HG03045 (cell line): ENCODE measurements around the gene CASZ1.

Experiments used
- ATAC-seq: cut with Tn5 transposase; IDR thresholded peaks from one replicate; pipeline ENCODE4 v1.9.1; 2021; ENCODE audit warnings: mild to moderate bottlenecking, moderate library complexity; ENCODE audit not compliant: unreplicated experiment

The CASZ1 gene, protein sequence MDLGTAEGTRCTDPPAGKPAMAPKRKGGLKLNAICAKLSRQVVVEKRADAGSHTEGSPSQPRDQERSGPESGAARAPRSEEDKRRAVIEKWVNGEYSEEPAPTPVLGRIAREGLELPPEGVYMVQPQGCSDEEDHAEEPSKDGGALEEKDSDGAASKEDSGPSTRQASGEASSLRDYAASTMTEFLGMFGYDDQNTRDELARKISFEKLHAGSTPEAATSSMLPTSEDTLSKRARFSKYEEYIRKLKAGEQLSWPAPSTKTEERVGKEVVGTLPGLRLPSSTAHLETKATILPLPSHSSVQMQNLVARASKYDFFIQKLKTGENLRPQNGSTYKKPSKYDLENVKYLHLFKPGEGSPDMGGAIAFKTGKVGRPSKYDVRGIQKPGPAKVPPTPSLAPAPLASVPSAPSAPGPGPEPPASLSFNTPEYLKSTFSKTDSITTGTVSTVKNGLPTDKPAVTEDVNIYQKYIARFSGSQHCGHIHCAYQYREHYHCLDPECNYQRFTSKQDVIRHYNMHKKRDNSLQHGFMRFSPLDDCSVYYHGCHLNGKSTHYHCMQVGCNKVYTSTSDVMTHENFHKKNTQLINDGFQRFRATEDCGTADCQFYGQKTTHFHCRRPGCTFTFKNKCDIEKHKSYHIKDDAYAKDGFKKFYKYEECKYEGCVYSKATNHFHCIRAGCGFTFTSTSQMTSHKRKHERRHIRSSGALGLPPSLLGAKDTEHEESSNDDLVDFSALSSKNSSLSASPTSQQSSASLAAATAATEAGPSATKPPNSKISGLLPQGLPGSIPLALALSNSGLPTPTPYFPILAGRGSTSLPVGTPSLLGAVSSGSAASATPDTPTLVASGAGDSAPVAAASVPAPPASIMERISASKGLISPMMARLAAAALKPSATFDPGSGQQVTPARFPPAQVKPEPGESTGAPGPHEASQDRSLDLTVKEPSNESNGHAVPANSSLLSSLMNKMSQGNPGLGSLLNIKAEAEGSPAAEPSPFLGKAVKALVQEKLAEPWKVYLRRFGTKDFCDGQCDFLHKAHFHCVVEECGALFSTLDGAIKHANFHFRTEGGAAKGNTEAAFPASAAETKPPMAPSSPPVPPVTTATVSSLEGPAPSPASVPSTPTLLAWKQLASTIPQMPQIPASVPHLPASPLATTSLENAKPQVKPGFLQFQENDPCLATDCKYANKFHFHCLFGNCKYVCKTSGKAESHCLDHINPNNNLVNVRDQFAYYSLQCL (N-terminal part only)

DNA sequence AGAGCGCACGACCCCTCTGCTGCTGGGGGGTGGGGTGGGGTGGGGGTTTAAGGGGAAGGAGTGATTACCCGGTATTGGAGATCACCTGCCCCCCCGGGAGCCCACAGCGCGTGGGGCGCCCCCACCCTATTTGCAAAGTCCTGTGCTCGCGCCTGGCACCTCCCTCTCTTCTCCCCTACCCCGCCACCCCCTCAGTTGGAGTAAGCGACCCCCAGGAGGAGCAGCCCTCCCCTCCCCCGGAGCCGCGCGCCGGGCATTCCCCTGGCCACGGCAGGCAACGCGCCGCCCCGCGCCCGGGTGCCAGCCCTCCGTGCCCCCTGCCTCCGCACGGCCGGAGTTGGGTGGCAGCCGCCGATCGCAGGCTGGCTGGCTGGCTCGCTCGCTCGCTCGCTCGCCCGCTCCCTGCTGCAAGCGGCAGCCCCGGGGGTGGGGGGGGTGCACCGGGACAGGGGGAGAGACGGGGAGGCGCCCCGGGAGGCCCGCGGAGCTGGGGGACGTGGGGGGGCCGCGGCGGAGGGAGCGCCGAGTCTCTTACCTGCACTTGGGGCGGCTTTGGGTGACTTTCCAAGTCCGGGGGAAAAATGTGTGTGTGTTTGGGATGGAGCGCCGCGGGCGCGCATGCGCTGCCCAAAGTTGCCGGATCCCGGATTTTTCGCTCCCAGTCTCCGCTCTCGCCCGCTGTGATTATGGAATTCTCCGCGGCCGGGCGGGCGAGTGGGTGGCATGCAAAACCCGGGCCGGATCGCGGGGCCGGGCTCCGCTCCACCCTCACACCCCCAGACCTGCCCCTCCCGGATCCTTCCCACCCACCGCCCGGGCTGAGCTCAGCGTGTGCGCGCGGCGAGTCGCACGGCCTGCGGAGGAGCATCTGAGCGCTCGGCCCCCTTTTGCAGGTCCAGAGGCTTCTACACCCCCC lies at the start of gene CASZ1:
TSS of gene CASZ1 (minus strand) at position 618 of the 916 bp plus-strand sequence. CDS start 102,757 bp downstream, outside the sequence.
- ATAC-seq: no peak

DNA sequence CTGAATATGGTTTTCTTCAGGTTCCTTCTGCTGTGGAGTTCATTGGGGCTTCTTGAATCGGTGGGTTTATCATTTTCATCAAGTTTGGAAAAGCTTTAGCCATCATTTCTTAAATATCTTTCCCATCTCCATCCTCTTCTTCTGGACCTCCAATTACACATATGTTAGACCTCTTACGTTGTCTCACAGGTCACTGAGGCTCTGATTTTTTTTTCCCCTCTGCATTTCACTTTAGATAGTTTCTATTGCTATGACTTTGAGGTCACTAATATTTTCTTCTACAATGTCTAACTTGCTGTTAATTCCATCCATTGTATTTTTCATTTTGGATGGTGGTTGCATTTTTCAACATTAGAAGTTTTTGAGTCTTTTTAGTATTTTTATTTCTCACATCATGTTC lies 47.3 kb upstream of the CASZ1 start:
- no peak for ATAC-seq

DNA sequence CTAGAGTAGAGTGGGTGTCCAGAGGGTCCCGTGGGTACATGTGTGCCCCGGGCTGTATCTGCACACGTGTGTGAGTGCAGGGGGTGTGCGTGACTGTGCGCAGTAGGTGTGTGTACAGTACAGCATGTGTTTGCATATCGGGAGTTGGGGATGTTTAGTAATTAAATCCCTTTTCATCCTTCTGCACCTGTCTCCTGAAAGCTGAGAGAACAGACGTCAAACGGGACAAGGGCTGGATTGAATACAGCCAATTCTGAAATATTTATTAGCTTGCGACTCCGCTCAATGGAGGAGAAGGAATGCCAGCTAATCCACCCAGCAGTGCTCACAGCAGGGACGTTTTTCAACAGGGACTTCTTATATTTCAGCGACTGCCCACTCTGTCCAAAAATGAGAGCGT lies 44.7 kb upstream of the CASZ1 start:
- no peak for ATAC-seq

DNA sequence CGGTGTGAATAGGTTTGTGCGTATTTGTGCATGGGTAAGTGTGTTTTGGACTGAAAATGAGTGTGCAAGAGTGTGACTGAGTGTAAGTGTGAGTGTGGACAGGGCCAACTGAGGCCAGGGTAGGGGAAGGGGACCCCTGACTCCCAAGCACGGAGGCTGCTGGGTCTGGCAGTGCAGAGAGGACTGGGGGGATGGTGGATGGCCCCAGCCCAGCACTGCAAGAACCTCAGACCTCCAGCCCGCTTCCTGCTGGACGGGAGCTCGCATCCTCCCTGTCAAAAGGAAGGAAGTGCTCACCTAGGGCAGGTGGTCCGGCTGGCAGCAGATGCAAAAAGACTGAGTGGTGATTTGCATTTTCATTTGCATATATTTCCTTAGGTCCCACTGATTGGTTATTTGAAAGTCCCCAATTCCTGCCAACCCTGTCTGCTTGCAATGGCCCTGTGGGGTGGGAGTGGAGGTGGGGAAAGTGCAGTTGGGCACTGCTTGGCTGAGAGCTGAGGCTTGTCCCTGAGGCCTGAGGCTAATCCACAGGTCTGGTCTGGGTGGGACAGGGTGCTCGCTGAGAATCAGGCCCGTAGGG lies 42.8 kb upstream of the CASZ1 start:
- ATAC-seq: no peak

DNA sequence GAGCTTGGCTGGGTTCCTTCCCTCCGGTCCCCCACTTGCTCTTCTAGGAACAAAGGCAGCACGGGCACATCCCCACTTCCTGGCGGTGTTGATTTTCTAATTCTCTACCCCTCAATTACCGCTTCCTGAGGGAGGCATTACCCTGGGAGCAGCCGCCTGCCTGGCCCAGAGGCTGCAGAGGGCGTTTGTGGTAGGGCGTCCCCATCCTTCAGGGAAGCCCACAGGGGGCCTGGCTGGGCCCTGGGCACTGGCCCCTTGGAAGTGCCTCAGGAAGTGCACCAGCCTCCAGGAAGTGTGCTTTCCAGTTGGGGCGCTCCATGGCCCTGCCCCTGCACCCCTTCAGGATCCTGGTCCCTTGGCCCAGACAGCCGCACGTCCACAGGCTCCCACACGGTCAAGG lies 42.1 kb upstream of the CASZ1 start:
- no peak for ATAC-seq

DNA sequence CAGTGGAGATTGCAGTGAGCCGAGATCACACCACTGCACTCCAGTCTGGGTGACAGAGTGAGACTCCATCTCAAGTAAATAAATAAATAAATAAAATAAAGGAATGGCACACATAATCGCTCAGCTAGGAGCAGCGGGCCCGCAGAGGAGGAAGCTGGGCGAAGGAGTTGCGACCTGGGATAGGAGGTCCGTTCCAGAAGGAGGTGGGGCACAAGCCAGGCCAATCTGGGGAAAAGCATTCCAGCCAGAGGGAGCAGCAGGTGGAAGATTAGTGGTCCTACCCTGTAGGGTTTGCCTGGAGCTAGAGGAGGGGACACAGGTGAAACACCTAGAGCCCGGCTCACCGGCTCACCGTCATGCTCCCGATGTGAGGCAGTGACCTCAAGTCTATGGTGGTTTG lies 40.3 kb upstream of the CASZ1 start:
- ATAC-seq: no peak

DNA sequence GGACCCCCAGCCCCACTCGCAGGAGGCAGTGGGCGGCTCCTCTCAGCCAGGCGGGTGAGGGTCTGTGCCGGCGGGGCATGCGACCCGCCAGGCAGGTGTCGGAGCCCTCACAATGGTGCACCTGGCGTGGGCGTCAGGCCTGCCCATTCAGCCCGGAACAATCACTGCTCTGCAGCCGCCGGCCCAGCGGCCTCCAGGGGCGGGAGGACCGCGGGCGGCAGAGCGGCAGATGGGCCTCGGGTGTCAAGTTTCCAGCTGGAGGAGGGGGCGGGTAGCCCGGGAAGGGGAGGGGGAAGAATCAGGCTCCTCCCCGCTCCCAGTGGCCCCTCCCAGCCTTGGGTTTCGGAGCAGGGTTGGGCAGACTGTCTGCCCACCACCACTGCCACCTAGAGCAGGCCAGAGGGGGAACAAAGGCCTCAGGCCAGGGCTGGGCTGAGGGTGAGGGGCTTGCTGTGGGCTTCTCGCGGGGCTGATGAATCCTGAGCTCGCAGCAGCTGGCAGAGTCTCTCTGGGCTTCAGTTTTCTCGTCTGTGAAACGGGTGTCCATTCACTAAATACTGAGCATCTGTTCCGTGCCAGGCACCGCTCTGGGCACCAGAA lies 39.5 kb upstream of the CASZ1 start:
- ATAC-seq: no peak

DNA sequence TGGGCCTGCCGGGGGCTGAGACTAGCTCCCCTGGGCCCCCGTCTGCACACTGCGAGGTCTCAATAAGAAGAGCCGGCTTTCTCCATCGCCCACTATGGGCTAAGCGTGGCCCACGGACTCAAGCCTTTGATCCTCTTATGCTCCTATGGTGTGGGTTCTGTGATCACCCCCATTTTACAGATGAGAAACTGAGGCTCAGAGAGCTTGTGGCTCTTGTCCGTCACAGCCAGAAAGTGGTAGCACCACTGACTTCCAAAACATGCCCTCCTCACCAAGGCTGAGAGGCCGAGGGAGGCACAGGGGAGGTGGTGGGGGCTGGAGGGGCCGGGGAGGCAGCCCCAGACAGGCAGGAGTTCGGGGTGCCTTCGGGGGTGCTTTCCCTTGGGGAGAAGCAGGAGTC lies 39.0 kb upstream of the CASZ1 start:
- no peak for ATAC-seq

DNA sequence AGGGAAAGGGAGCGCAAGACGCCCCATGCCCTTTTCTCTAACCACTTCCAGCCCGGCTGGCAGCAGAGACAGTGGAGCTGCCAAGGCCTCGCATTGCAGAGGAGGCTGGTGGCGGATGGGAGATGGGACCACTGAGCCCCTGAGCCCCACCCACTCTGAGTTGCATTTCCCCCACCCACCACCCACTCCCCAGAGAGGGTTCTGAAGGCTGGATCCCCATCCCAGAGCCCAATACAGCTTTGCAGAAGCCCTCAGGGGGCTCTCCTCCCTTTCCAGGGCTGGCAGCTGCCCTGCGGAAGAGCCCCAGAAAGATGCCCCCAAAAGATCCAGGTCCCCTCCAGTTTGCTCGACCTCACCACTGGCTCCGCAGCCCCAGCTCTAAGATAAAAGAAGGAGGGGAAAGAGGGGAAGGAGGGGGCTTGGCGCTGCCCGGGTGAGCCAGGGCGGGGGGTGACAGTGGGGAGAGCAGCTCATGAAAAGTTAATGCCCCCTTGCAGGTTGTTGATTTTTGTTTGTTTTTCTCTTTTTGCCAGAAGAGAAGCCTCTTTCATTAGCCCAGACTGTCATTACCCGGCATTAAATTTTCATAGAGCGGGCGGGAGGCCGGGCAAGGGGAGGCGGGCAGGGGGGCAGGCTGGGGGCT lies 38.4 kb upstream of the CASZ1 start:
- ATAC-seq: no peak

DNA sequence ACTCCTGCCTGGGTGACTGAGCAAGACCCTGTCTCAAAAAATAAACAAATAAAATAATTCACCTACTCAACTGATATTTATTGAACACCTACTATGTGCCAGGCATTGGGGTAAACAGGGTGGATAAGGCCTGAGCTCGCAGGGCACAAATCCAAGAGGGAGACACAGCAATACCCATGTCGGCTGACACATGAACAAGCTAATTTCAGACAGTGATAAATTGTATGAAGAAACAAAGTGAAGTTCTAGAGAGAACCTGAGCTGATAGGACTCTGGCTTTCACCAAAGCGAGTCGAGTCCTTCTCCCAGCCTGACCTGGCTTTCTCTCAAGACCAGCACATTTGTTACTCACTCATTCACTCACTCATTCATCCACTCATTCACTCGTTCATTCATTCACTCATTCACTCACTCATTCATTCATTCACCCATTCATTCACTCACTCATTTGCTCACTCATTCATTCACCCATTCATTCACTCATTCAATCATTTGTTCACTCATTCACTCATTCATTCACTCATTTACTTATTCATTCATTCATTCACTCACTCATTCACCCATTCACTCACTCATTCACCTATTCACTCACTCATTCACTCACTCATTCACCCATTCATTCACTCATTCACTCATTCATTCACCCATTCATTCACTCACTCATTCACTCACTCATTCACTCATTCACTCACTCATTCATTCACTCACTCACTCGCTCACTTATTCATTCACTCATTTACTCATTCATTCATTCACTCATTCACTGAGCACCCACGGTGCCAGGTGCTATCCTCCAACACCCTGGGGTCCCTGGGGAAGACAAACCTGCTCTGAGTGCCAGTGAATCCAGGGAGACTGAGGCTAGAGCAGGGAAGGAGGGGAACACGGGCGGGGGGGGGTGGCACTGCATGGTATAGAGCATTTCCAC lies 37.4 kb upstream of the CASZ1 start:
- no peak for ATAC-seq

DNA sequence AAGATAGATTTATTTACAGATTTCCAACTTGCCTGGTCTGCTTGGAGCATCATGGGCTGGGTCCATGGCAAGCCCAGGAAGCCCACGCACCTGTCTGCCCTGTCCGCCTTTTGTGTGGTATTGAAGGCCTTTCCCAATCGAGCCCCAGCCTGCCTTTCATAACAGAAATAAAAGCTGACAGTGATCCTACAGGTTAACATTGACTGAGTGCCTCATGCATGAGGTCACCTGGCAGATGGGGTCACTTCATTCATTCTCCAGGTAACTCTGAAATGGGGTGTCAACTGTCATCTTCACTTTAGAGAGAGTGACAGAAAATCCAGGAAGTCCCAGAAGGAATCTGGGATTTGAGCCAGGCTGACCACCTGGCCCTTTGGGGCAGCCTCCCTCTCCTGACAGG lies 36.3 kb upstream of the CASZ1 start:
- no peak for ATAC-seq

DNA sequence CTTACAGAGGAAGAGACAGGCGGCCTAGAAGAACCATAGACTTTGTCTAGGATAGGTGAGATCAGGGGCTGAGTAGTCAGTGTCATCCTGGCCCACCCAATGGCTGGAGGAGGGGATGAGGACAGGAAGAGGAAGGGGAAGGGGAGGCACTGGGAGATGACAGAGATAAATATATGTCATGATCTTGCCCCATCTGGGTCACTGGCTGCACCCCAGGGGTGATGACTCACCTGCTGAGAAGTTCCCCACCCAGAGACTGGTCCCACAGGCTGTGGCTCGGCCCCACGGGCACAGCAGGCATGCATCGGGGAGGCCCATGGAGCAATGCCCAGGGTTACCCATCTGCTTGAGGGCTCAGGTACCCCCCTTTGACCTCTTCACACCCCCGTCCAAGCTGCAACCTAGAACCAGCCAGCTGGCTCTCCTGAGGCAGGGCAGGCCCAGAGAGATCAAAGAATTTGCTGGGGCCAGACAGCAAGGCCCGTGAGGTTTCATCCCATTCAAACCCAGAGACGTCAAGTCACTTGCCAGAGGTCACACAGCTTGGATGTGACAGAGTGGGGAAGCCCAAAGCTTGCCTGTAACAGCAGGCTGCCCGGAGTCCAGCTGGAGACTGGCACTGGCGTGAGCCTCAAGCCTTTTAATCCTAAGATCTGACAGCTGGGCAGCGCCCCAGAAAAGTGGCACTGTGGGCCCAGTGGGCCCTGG lies 34.7 kb upstream of the CASZ1 start:
- no peak for ATAC-seq

DNA sequence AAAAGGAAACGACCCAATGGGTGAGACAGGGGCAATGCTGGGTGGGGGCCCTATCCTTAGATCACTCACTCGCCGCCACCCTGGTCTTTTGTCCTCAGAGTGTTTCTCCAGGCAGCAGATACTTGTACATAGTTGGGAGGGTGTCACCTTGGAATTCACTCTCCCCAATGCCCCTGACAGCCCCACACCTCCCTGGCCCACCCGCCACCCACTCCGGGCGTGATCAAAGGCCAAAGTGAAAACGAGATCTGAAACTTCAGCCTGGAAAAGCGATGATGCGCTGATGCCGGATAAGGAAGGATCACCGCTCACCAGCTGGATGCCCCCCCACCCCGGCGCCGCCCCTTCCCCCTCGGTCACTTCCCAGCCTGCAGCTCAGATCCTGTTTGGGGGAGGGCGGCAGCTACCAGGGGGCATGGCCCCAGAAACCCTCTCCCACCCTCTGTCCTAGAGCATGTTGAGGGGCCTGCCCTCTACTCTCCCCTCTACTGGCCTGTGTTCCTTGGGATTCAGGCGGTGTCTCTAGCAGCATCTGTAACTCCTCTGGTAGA lies 33.6 kb upstream of the CASZ1 start:
- no peak for ATAC-seq

DNA sequence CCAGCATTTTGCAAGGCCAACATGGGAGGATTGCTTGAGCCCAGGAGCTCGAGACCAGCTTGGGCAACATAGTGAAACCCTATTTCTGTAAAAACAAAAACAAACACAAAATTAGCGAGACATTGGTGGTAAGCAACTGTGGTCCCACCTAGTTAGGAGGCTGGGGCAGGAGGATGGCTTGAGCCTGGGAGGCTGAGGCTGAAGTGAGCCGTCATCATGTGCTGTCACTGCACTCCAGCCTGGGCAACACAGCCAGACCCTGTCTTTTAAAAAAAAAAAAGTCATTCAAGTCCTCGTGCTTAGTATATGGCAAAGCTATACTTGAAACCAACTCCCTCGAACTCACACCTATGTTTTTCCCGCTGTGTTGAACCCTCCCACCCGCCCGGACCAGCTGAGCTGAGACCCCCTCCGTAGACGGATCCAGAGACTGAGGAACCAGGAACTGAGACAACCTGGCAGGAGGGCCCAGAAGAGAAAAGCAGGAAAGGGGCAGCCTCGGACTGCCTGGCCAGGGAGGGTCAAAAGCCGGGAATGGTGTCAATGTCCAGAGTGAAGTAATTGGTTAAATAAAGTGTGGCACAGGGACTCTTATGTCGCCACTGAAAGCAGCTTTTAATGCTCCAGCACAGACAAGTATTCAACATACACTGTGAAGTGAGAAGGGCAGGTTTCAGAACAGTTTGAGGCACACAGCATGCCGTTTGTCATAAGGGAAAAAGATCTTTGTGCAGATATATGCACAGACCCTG lies 32.8 kb upstream of the CASZ1 start:
- no peak for ATAC-seq

DNA sequence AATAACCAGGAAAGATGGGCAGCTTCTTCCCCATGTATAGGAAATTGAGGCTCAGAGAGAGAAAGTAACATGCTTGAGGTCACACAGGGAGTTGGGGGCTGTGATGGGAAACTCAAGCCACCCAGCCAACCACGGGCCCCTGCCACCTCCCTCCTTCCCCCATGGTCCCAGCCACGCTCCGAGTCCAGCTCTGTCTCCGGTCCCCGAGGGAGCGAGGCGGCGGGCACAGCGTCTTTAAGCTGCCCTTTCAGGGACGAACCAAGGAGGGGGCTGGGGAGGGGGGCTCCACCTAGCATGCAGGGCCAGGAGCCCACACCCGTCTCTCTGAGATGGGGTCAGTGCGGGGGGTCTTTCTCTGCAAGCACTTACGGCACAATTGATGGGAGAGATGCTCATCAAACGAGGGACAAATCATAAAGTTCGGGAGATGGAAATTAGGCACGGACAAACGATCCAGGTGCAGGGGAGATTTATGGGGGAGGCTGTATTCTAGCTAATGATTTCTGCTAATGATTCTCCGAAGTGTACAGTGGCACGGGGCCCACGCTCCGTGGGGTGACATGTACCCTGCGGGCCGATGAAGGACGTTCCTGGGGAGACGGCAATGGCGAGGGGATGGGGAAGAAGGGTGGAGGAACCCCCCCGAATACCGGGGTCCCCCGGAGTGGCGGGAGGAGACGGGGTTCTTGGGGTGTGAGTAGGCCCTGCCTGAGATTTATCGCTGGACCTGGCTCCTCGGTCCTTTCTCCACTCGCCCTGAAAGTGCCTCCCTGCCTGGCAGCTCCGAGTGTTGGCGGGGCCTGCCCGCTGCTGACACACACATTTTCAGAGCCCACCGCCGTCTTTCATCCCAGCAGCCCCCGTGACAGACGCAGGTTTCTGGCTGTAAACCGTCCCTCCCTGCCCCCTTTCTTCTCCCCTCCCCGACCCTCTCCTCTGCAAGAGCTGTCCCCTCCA lies 31.2 kb upstream of the CASZ1 start:
- ATAC-seq: no peak
